CD1c-positive myeloid dendritic cell (primary cell): ENCODE data around the gene MIGA2.
"Not testable (repeated sequence)": the region's sequence is repeated elsewhere in the genome, so short reads cannot be mapped to it uniquely, and the experiment has no call there.

Experiments used
- DNase-seq: peaks from one replicate; pipeline ENCODE4 v3.0.0-alpha.2; 2016; ENCODE audit errors: extremely low spot score

The MIGA2 gene, protein sequence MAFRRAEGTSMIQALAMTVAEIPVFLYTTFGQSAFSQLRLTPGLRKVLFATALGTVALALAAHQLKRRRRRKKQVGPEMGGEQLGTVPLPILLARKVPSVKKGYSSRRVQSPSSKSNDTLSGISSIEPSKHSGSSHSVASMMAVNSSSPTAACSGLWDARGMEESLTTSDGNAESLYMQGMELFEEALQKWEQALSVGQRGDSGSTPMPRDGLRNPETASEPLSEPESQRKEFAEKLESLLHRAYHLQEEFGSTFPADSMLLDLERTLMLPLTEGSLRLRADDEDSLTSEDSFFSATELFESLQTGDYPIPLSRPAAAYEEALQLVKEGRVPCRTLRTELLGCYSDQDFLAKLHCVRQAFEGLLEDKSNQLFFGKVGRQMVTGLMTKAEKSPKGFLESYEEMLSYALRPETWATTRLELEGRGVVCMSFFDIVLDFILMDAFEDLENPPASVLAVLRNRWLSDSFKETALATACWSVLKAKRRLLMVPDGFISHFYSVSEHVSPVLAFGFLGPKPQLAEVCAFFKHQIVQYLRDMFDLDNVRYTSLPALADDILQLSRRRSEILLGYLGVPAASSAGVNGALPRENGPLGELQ

DNA sequence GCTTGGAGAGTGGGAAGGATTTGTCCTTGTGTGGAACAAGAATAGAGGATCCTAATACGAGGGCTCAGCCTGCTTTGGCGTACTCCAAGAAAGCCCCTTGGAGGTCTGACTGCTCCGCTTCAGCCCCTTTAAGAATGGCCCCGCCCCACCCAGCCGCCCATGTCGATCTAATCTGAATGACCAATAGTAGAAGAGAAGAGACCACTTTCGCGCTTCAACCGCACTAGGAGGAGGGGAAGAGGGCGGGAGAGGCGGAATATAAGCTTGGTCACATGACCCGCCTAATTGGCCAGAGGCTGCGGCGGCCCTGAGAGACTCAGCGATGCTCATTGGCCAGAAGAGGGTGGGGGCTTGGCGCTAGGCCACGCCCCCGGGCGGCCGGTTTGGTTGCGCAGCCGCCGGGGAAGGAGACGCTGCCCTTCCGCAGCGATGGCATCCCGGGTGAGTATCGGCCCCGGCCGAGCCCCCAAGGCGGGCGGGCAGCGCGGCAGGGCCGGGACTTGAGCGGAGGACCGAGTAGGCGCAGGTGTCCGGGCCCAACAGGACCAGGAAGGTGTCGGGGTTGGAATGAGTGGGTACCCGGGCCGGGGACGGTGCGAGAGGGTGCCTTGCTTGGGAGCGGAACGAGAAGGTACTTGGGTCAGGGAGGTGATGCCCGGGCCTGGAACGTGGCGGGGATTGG, at the start of gene MIGA2:
TSS of gene MIGA2 (plus strand) at position 386 of the 682 bp plus-strand sequence. CDS start 3,969 bp downstream, outside the sequence.
- DNase-seq, result peak; percentile 98

DNA sequence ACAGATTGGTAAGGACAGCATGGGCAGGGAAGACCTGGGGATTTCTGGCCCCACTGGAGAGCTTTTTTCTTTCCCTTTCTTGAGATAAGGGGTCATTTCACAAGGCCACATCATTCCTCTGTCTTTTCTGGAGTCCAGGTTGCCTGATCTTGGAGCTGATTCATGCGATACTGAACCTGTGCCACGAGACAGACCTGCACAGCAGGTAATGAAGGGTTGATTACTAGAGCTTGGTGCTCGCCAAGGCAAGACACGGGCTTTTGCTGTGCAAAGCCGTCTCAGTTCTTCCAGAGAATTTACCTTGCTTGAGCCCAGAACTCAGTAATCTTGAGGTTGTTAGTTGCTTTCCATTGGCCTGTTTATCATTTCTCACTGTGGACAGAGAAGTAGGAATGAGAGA, 49.8 kb upstream of the MIGA2 start:
- DNase-seq, result no peak

DNA sequence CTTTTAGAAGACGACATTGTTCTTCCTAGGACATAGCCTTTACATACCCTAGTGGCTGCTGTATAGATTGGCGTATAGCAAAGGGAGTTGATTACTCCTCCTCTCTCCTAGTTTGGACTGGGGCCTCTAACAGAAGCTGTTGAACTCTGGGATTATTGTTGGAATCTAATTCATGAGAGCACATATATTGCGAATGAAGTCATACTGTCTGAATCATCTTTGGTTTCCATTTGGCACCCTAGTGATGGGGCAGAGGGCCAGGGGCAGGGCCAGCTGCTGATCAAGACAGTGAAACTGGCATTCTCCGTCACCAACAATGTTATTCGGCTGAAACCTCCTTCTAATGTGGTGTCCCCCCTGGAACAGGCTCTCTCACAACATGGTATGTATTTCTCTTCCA, 48.6 kb upstream of the MIGA2 start:
- DNase-seq, result no peak

DNA sequence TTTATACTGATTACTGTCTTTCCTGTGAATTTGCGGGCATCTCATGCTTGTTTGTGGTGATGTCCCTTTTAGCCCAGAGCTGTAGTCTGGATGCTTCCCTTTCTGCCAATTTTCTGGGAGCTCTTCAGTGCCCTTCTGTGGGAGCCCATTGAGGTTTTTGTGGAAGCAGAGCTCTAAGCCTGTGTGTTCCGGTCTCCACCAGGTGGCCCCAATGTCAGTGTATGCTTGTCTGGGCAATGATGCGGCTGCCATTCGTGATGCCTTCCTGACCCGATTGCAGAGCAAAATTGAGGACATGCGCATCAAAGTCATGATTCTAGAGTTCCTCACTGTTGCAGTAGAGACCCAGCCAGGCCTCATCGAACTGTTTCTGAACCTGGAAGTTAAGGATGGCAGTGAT, 43.4 kb upstream of the MIGA2 start:
- peak; percentile 4 for DNase-seq

DNA sequence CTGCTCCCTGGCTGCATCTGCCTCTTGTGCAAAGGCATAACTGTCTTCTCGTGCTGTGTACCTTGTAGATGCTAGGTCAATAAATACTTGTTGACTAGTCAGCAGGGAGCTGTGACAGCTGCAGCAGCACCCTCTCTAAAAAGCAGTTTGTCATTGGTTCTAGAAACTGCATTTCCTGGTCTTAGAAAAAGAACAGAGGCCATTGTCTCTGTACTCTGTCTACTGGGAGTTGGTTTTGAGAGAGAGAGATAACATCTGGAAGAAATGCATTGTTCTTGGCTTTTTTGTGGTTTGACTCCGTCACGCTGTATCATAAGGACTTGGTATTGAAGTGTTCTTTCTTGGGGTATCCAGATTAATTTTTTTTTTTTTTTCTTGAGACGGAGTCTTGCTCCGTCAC, 40.6 kb upstream of the MIGA2 start:
- DNase-seq, result no peak

DNA sequence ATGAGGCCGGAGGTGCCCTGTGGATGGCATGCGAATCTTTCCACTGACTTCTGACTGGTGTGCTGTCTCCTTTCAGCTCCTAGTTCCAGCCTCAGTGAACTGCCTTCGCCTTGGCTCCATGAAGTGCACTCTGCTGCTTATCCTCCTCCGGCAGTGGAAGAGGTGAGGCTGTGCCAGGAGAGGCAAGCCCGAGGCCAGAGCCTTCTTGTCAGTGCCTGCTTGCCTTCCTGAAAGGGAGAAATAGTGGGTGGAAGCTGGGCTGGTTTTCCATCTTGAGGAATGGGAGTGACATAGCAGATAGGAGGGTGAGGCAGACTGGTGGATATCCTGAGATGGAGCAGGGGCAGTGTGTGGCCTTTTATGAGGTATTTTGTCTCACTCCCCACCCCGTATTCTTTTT, 38.0 kb upstream of the MIGA2 start:
- no peak for DNase-seq

DNA sequence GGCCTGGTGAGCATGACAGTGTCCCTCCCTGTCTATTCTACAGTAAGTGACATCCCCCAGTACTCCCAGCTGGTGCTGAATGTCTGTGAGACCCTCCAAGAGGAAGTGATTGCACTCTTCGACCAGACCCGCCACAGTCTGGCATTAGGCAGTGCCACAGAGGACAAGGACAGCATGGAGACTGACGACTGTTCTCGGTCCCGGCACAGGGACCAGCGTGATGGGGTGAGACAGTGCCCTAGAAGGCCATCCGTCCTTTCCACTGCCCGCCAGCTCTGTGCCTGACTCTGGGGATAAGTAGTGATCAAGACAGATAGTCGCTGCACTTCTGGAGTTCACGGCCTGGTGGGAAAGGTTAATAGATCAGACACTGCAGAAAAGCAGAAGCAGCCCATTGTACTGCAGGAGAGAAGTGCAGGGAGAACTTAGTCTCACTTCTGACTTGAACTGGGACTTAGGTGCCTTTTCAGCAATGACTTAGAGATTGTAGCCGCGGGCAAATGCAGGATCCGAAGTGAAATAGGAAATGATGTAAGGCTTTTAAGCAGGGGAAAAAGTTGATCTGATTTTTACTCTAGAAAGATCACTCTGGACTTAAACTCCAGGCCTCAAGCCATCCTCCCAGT, 36.7 kb upstream of the MIGA2 start:
- peak; percentile 53 for DNase-seq

DNA sequence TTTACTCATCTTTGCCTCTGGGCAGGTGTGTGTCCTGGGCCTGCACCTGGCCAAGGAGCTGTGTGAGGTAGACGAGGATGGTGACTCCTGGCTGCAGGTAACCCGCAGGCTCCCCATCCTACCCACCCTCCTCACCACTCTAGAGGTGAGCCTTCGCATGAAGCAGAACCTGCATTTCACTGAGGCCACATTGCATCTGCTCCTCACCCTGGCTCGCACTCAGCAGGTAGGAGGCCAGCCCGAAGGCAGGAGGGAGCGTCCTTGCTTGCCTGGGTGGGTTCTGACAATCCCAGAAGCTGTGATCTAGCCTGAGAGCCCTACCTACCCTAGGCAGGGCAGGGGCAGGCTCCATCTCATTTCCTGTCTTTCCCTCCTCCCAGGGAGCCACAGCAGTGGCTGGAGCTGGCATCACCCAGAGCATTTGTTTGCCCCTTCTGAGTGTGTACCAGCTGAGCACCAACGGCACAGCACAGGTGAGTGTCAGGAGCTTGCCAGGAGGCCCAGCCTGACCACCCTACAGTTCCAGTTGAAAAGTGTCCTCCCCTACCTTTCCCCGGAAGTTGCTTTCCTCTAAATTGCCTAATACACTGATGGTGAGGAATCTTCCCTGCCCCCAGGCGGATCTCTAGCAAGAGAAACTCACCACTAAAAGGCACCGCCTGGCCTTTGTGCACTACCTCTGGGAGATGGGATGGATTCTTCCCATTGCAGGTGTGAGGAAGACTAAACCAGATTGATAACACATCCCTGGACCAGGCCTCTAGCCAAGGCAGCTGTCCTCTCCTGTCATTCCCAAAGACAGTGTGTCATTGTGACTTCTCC, 34.7 kb upstream of the MIGA2 start:
- no peak for DNase-seq

DNA sequence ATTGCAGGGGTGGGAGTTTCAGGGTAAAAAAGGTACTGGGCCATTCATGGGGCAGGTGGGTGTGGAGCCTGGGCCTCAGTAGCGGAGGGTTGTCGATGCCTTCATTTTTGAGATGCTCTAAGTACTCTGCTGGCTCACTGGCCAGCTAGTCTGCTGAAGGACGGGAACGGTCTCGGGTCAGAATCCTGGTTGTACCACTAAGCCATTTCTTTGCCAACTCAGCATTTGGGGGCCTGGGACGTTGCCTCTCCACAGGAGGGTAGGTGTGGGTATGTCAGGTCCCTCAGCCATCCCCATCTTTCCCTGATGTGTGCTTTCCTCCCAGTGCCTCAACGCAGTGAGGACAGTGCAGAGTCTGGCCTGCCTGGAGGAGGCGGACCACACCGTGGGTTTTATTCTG, 33.4 kb upstream of the MIGA2 start:
- no peak for DNase-seq

DNA sequence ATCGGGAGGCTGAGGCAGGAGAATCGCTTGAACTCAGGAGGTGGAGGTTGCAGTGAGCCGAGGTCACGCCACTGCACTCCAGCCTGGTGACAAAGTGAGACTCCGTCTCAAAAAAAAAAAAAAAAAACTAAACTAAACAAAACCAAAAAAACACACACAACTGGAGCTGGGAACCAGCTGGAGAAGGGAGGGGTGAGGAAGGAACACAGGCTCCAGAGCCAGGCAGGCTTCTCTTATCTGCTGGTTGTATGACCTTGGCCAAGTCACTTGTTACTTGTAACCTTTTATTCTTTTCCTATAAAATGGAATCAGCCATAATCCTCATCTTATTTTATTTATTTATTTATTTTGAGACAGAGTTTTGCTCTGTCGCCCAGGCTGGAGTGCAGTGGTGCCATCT, 32.3 kb upstream of the MIGA2 start:
- DNase-seq, result not testable (repeated sequence)

DNA sequence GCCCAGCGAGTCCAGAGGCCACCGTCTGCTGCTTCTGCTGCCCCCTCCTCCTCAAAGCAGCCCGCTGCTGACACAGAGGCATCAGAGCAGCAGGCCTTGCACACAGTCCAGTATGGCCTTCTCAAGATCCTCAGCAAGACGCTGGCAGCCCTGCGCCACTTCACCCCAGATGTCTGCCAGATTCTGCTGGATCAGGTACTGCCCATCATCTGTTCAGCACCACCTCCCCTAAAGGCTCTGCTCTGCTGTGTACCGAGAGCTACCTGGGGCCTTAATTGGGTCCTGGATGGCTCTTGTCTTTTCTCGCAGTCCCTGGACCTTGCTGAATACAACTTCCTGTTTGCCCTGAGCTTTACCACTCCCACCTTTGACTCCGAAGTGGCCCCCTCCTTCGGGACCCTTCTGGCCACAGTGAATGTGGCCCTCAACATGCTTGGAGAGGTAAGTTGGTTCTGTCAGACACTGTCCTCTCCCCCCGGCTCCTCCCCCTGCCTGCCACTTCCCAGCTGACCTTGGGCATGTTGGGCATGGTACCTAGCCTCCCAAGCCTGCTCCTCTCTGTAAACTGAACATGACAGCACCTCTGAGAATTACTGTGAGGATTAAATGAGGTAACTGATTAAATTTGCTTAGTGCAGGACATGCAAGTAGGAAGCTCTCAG, 31.0 kb upstream of the MIGA2 start:
- no peak for DNase-seq

DNA sequence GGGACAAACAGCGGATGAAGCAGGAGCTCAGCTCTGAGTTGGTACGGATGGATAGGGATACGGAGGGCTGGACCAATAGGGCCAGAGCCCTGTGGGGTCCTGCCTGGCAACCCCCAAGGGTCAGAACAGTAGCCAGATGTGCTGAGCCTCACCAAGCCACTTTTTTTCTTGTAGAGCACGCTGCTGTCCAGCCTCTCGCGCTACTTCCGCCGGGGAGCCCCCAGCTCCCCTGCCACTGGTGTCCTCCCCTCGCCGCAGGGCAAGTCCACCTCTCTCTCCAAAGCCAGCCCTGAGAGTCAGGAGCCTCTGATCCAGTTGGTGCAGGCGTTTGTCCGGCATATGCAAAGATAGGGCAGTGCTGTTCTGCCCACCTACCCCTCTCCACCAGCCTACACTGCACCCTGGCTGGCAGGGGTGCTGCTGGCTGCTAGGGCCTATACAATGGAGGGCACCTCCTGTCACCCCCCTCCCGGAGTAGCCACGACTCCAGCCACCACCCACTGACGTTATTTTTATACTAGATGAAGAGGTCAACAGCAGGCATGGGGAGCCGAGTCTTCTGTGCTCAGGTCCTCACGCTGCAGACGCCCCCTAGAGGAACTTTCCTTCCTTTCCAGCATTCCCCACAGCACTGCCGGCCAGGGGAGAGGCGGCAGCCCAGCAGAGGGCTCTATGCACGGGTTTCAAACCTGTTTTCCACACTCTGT, 29.9 kb upstream of the MIGA2 start:
- peak; percentile 57 for DNase-seq

DNA sequence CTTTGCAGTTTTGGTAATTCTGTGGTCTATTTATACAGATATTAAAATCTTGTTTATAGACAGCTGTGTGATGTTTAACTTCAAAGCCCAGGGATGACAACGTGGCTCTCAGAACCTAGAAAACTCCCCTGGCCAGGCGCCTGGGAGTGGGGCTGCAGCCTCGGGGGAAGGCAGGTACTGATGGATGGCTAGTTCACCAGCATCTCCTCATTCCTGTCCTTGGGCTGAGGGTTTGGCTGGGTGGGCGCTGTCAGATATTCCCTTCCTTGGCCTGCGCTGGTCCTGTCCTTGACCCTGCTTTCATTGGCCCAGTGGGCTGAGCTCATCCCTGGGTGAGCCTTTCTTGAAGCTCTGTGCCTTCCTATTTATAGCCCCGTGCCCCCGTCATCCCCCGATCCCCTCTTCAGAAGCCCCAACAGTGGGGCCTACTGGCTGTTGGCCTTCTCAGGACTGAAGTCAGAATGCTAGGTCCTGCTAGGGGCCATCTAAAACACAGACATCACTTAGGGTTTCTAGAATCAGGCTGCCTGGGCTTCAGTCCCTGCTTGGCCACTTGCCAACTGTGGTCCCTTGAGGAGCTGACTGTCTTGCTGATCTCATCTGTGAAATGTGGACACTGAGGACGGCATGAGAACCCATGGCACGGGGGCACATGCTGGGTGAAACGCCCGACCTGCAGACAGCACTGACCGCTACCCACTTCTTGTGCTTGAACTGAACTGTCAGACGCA, 29.2 kb upstream of the MIGA2 start:
- no peak for DNase-seq

DNA sequence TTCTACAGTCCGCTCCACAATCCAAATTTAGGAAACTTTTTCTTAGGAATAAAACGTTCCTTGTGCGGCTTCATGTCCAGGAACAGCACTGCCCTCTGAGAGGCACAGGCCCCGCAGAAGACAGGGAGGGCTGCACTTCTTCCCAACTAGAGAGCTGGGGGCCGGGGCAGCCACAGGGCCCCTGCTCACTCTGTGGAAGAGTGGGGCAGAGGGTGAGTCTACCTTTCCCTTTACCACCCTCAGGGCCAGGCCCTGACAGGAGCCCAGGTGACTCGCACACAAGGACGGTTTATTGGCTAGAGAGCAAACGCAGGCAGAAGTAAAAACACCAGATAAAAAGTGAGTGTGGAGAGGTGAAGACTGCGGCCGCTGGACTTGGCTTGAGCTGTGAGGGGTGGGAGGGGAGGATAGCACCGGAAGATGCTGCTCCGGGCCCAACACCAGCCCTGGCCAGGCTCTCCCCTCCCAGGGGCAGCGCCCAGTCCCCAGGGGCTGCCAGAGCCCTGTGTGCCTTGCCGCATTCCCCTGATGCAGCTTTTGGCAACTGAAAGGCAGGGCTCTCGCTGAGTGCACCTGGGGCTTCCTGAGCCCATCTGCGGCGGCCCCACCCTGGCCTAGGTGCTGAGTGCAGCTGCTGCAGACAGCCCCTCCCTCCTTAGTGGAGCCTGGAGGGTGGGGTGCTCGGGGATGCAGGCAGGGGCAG, 28.5 kb upstream of the MIGA2 start:
- DNase-seq, result no peak

DNA sequence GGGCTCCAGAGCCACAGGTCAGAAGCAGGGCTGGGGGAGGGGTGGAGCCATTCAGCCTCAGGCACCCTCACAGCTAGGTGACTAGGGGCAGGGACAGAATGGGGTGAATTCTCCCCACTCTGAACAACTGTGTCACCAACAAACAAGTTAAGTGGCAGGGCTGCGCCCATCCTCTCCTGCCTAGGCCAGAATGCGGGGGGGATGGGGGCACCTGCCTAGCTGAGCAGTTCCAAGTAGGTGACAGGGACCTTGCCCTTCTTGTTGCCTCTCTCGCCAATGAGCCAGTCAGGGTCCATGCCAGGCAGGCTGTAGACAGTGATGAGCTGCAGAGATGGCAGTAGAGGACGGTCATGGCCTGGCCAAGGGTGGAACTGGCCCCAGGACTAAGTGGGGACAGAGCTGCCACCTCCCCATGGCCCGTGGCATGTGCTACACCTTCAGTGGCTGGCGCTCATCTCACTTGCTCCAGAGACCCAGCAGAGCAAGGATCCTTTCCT, 27.9 kb upstream of the MIGA2 start:
- DNase-seq, result no peak

DNA sequence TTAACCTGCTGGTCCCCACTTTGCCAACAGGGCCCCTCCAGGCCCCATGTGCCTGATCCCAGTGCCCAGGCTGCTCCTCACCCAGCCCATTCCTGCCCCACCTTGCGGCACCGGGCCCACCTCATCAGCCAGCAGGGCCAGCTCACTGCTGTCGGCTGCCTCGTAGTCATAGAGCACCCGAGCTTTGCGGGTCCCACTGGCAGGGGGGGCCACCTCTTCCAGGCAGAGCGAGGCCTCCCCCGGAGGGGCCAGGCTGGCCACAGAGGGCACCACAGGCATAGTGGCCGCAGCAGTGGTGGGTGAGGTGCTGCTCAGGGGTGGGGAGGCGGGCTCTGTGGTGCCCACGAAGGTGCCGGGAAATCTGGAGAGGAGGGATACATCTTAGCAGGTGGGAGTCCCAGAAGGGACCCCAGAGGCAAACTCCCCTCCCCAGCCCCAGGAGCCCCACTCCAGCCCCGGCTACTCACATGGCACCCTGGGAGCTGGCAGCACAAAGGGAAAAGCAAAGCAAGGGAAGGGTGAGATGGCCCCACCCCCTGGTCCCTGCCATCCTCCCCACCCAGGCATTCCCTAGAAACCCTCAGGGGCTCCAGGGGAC, 27.3 kb upstream of the MIGA2 start:
- no peak for DNase-seq

DNA sequence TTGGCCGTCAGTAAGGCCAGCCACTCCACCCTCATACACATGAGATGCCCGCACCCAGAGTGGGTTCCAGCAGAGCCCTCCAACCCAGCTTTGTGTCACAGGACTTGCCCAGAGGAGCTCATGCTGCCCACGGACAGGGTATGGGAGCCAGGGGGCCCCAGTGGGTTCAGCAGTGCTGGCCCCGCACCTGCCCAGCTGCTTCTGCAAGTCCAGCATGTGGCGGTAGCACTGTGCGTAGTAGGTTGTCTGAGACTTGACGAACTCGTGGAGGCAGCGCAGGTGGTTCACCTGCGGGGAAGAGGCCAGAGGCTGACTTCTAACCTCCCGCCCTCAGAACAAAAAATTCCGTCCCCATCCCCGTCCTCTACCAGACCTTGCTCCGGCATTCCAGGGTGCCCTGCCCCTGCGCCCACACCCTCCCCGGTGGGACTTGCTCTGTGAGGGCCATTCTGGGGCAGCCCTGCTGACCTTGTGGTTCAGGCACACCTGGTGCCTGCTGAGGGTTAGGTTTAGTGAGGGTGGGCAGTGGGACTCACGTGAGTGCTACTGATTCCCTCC, 26.8 kb upstream of the MIGA2 start:
- DNase-seq, result no peak
